Ramos (cell line): ENCODE results near the gene DCP2.

Source experiments
- in situ Hi-C: fragments of 300-500 bp; cut with MboI; formaldehyde crosslinking; loops from one replicate; pipeline ENCODE4 v1.14.3; 2022; ENCODE audit warnings: low sequenced_read_pairs; ENCODE audit not compliant: unreplicated experiment

Gene DCP2

DNA sequence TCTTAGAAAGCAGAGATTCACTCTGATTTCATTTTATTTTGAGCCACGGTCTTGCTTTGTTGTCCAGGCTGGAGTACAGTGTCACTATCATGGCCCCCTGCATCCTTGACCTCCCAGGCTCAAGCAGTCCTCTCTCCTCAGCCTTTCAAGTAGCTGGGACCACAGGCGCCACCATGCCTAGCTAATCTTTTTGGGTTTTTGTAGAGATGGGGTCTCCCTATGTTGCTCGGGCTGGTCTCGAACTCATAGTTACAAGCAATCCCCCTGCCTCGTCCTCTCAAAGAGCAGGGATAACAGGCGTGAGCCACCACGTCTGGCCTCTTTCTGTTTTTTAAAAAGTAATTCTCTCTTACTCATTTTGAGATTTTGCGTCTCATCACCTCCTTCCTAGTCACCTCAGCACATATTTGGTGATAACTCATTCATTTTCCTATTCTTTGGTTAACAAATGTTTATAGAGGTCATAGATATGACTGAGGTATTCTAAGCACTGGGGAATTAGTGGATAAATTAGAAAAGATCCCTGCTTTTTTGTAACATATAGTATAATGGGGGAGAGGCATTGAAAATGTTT, 10.8 kb upstream of the DCP2 start:
- in situ Hi-C loops = no loop called here

DNA sequence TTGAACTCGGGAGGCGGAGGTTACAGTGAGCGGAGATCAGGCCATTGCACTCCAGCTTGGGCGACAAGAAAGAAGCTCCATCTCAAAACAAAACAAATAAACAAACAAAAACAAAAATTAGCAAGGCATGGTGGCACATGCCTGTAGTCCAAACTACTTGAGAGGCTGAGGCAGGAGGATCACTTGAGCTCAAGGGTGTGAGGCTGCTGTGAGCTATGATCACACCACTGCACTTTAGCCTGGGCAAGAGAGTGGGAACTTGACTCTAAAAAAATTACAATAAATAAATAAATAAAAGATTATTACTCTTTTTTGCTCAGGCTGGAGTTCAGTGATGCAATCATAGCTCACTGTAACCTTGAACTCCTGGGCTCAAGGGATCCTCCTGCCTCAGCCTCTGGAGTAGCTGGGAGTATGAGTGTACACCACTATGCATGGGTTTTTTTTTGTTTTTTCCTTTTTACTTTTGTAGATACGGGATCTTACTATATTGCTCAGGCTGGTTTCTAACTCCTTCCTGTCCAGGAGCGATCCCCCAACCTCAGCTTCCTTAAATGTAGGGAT, 9.0 kb upstream of the DCP2 start:
- in situ Hi-C loops = no loop called here

DNA sequence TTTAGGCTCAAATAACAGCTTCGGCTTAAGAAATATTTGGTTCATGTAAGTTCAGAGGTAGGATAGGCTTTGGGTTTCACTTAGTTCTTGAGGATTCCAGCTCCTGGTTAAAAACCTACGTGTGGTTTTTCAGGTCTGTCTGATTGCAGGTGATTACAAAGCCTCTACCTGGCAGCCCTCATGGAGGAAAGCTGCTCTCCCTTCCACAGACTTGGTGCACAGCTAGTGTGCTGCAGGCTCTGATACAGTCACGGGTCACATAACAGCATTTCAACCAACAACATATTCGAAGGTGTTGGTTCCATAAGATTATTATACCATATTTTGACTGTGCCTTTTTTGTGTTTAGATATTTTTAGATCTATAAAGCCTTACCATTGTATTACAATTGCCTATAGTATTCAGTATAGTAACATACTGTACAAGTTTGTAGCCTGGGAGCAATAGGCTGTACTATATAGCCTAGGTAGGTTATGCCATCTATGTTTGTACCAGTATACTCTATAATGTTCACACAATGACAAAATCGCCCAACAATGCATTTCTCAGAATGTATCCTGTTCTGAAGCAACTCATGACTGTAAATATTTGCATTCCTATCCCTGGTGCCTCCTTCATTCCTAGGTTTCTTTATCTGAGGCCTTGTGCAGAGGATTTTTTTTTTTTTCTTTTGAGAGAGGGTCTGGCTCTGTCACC, 8.0 kb upstream of the DCP2 start:
- in situ Hi-C loops = no loop called here

DNA sequence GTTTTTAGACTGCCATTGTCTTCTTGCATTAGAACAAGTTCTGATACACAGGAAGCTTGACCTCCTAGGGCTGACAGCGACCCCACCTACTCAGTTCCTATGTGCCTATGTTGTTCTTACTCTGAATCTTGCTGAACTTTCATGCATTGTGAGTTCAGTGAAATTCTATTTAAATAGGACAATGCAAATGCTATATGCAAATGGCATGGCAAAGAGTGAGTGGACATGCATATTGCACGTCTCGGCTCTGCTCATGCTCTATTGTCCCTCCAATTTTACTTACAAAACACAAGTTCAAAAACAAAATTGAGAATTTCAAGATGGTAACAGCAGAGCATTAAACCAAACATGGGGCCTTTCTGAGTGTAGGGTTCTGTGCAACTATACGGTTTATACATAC, 5.3 kb upstream of the DCP2 start:
- in situ Hi-C loops = no loop called here

DNA sequence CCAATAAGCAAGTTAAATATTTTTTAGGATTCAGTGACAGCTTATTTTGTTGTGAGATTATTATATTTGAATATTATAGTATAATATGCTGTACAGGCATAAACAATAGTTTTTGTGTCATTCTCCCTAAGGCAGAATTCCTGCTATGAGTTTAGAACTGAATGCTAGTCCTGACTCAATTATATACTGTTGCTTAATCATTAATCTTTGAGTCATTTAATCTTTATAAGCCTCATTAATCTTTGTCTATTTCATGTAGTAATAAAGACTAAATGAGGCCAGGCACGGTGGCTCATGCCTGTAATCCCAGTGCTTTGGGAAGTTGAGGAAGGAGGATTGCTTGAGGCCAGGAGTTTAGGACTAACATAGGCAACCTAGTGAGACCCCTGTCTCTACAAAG, 3.6 kb upstream of the DCP2 start:
- in situ Hi-C loops = no loop called here

DNA sequence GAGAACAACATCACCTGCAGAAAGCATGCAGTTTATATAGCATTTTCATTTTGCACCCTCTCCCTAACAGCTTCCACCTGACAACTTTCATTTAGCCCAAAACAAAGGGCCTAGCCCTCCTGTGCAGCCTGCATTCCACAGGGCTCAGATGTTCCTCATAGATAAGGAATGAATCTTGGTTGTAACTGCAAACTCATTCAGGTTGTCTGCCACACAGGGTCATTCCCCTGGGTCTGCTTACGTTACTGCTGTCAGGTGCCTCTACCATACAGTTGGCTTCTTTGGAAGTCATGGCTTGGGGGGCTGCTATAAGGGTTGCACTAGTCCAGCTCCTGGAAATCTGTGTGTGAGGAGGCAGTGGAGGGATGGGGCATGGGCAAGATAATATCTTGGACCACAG, 2.7 kb upstream of the DCP2 start:
- in situ Hi-C loops = no loop called here

DNA sequence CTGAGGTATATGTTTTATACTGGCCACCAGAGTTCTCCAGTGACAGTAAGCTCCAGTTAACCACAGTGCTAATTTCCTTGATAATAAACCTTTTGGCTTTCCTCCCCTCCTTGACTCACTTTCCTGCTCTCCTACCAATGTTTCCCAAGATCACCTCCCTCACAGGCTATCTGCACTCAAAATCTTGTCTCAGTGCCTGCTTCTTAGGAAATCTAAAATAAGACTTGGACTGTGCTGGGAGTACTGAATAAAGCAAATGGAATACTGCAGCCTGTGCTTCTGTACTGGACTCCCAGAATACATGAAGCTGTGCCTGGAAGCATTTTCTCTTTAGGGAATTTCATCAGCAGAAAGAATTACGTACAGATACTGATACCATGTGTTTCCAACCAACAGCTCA, 1.7 kb upstream of the DCP2 start:
- in situ Hi-C loops = no loop called here

DNA sequence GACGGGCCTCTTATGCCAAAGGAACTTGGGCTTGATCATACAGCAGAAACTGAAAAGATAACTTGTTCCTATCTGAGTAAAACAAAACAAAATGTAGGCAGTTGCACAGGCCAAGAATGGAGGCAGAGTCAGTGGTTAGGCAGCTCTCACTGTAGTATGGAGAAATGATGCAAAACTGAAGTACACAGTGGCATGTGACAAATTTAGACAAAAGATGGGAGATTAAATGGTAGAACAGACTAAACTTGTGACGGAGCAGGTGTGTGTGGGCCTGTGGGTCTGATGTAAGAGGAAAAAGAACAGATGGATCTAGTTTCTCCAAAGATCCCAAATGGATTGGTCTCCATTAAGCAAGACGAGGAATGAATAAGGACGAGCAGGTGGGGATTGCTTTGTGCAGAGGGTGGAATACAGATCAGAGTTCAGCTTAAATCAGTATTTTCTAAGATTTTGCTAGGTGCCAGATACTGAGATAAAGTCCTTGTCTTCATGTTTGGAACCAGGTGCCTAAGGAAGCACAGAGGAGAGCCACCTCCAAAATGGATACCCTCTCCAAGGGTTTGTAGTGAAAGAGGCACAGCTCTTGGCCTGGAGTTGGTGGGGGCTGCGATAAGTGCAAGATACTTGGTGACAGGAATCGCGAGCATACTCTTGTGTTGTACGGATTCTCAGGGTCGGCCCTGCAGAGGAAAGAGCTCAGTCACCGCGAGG, 722 bp upstream of the DCP2 start:
- in situ Hi-C loops = no loop called here

DNA sequence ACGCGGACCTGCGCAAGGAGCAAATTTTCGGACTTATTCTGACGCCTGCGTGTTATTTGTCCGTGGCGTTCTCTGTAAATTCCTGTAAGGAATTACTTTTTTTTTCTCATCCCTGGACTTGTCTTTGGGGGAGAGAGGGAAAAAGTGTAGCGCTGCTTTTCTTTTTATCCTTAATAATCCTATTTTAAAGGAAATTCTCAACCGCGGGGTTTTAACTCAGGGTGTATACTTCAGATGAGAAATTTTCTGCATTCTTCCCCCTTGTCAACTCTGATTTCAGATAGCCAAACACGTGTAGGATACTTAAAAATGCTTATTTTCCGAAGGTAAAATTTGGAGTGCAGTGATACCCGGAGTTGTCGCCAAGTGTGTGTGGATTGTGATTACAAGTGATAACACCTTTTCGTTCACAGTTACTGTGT, 853 bp downstream of the DCP2 start:
- in situ Hi-C loops = no loop called here

DNA sequence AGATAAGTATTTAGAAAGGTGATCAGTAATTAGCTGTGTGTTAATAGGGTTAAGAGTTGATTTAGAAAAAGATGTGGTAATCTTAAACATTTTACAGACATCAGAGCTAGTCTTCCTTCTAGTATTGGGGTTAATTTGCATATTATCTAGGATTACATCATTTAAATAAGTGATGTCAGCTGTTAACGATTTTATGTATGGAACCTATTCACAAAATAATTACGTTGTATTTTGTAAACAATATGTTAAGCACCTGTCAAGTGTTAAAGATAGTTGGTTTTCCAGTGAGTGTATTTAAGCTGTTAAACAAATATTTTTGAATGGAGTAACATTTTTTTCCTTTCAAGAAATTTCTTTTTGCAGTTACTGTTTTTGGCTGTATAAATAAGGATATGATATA, 2.2 kb downstream of the DCP2 start:
- in situ Hi-C loops = no loop called here

DNA sequence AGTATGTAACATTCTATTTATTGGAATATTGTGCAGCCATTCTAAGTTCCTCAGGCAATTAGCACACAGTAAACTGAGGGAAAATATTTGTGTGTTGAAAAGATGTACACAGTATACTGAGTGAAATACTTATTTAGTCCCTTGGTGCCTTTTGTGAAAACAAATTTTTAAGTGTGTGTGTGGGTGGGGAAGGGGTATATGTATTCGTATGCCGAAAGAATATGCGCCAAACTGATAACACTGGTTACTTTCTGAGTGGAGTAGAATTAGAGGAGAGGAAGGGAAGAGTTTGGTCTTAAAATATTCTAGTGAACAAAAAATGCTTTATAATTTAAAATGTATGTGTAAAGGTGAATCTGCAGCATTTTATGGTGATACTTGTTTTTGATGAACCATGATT, 3.1 kb downstream of the DCP2 start:
- in situ Hi-C loops = no loop called here

DNA sequence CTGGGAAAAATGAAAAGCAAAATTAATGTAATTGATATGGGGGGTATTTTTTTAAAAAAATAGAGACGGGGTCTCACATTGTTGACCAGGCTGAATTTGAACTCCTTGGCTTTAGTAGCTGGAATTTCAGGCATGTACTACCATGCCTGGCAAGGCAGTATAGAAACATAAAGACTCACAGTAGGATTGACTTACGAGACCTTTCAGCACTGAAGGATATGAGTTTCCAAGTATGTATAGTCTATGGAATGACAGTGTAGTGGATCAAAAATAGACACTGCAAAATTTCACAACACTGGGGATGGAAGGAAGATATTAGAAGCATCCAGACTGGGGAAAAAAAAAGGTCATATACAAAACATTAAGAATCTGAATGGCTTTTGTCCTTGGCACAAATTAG, 6.8 kb downstream of the DCP2 start:
- in situ Hi-C loops = no loop called here

DNA sequence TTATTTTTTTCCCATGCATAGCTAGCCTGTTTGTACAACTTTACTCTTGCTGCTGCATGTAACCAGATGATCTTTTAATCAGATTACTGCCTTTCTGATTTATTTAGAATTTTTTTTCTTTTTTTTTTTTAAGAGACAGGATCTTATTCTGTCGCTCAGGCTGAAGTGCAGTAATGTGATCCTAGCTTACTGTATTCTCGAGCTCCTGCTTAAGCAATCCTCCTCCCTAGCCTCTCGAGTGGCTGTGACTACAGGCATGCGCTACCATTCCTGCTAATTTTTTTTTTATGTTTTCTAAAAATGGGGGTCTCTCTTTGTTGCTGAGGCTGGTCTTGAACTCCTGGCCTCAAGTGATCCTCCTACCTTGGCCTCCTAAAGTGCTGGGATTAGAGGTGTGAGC, 9.6 kb downstream of the DCP2 start:
- in situ Hi-C loops = no loop called here

DNA sequence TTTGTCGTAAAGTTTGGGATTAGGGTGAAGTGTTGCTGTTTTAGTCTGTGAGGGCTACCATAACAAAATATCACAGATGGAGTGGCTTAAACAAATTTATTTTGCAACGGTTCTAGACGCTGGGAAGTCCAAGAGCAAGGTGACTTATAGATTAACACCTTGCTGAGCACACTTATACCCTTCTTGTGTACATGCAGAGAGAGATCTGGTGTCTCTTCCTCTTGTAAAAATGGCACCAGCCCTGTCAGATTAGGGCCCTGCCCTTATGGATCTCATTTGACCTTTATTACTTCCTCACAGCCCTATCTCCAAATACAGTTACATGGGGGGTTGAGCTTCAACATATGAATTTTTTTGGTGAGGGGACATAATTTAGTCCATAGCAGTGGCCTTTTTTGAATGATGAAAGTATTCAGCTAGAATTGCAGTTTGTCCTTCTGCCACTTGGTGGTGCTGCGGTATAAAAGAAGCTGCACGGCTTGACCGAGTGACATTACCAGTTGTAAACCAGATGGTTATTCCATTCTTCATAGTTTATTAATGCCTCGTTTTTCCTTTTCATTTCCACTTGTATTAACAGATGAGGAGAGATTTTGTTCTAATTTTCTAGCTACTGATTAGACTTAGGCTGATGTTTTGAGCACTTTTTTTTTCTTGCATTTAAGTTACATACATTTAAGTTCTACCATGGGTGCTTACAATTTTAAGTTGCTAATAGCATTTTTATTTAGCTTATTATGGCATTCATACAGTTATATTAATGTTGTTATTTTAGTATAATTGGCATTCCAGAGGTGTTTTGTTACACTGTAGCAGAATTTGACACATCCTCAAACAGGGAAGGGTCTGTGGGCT, 19.4 kb downstream of the DCP2 start:
- in situ Hi-C loops = no loop called here

DNA sequence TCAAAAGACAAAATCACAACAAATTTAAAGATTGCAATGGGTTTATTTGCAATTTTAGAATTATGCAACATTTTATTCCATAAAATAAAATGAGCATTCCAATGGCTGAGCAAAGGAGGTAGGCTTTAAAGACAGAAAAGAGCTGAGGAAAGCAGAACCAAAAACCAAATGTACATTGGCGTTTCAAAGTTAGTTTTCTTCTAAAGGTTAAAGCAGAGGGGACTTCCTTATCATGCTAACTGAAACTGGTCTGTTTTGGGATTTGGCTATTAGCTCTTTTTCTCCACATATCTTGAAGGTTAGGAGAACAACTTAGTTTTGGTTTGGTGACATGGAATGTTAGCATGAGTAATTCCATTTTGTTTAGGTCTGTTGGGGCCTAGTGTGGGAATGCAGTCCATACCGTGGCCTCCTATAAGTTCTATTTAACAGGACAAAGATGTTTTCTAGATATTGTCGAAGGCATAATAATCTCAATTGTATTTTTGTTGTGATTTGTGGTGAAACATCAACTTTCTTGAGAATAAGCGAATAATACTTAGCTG, 20.3 kb downstream of the DCP2 start:
- in situ Hi-C loops = no loop called here

DNA sequence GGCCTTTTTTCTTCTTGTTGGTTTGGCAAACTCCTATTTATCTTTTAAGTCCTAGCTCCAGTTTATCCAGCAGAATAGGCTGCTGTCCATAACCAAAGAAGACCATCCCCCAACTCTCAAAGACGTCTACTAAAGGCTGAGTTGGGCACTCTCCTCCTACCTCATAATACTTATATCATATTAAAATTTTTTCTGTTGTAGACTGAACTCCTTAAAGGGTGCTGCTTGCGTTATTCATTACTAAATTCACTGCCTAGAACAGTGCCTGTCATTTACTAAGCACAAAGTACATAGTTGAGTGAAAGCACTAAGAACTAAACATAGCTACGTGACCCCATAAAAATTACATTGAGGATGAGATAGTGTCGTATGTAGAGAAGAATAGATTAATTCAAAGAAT, 21.7 kb downstream of the DCP2 start:
- in situ Hi-C loops = no loop called here

DNA sequence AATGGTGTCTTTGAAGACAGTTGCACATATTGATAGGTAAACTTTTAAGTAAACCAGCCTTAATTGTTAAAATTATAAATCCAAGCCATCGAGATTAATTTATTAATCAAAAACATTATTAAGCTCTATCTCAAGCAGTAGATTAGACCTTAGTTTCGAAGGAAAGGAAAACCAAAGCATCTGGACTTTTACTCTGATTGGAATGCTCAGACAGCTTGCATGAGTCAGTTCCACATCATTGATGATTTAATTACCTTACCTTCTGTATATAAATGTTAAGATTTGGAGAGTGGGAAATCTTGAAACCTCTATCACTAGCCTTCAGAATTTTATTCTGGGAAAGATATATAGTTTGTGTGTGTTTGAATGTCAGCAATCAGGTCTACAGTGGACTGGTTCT, 23.9 kb downstream of the DCP2 start:
- in situ Hi-C loops = no loop called here

DNA sequence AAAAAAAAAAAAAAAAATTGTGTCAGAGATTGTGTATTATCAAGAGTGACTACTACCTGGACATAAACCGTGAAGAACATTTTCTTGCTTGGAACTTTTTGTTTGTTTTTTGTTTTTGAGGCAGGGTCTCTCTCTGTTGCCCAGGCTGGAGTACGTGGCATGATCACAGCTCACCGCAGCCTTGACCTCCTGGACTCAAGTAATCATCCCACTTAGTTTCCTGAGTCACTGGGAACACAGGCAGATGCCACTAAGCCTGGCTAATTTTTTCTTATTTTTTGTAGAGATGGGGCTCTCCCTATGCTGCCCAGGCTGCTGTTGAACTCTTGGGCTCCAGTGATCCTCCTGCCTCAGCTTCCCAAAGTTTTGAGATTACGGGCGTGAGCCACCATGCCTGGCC, 25.8 kb downstream of the DCP2 start:
- in situ Hi-C loops = no loop called here

DNA sequence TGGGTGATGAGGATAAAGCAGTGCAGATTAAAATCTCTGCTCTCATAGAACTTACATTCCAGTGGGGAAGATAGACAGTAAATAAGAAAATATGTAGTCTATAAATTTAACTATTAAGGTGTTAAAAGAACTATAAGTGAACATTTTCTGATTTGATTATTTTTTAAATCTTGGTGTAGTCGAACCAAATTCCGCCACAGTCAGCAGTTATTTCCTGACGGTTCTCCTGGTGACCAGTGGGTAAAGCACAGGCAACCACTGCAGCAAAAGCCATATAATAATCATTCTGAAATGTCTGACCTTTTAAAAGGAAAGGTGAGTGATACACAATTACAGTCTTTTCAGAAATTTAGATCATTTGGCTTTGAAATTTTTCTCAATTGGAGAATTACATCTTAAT, 27.2 kb downstream of the DCP2 start:
- in situ Hi-C loops = no loop called here

DNA sequence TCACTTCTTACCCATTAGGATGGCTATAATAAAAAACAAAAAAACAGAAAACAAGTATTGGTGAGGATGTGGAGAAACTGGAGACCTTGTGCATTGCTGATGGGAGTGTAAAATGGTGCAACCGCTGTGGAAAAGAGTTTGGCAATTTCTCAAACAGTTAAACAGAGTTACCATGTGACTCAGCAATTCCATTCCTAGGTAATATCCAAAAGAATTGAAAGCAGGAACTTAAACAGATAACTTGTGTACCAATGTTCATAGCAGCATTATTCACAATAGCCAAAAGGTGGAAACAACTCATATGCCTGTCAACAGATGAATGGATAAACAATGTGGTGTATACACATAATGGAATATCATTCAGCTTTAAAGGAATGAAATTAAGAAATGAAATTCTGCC, 28.9 kb downstream of the DCP2 start:
- in situ Hi-C loops = no loop called here
